Measurements from ENCODE around the gene EHF.

Gene EHF

DNA sequence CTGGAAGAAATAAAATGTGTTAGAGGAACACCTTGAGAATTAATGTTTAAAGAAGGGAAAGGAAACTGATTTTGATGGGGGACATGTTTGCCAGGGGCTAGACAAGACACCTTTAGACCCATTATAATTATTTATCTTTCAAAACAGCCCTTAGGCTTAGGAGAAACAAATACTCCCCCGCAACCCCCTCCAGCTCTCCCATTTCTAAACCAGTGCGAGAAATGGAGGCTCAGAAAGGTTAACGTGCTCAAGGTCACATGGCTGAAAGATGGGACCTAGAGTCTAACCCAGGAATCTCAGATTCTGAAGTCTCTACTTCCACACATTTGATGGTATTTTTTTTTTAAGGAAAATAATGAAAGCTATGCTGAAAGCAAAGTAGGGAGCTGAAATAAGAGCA is 18.0 kb downstream of the EHF start:
- no peak overlapping the region for H3K4me2 ChIP-seq (ENCODE audit: low read length)
- peaks cover 31% of the 10 kb centered on the region for H3K4me1 ChIP-seq
- TF ChIP-seq, protein P1, sequence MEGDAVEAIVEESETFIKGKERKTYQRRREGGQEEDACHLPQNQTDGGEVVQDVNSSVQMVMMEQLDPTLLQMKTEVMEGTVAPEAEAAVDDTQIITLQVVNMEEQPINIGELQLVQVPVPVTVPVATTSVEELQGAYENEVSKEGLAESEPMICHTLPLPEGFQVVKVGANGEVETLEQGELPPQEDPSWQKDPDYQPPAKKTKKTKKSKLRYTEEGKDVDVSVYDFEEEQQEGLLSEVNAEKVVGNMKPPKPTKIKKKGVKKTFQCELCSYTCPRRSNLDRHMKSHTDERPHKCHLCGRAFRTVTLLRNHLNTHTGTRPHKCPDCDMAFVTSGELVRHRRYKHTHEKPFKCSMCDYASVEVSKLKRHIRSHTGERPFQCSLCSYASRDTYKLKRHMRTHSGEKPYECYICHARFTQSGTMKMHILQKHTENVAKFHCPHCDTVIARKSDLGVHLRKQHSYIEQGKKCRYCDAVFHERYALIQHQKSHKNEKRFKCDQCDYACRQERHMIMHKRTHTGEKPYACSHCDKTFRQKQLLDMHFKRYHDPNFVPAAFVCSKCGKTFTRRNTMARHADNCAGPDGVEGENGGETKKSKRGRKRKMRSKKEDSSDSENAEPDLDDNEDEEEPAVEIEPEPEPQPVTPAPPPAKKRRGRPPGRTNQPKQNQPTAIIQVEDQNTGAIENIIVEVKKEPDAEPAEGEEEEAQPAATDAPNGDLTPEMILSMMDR (IDR thresholded peaks at IDR 0.05): no peak
- no peaks in the 10 kb centered on the region for H3K9me3 ChIP-seq (ENCODE audit: control insufficient read depth, low read length)
- no peaks in the 10 kb centered on the region for H3K36me3 ChIP-seq (ENCODE audit: control insufficient read depth, insufficient read depth, low read length)
- peak overlapping the region; percentile 41 for H3K27ac ChIP-seq
- no peaks in the 10 kb centered on the region for H3K27me3 ChIP-seq (ENCODE audit: control insufficient read depth, insufficient read depth, low read length)
- no peaks in the 10 kb centered on the region for H3K79me2 ChIP-seq
- H2AFZ ChIP-seq: no peak overlapping the region
- H3K9ac ChIP-seq: no peak overlapping the region
- no peak overlapping the region for H3K4me3 ChIP-seq (ENCODE audit: low read depth, low read length)

DNA sequence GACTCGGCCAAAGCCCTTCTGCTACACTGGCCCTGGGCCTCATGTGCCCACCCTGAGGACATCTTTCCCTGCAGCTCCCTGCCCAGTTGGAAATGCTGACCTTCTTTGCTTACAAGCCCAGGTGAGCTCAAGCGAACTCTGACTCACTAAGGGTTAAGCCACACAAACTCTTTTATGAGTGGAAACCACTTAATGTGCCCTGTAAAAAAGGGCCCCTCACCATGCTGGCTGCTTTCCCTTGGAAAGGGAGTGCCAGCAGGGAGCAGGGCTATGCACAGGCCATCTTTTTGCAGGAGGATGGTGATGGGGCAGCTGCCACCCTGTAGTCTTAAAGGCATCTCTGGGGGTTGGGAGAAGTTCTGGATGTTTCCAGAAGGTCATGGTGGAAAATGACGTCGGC is 18.7 kb downstream of the EHF start:
- Histone ChIP-seq H2AFZ (peak overlapping the region; percentile 24), H3K9me3 (ENCODE audit: control insufficient read depth, low read length) (no peaks in the 10 kb centered on the region), H3K4me1 (peaks cover 32% of the 10 kb centered on the region), H3K27me3 (ENCODE audit: control insufficient read depth, insufficient read depth, low read length) (no peaks in the 10 kb centered on the region), H3K9ac (no peak overlapping the region), H3K27ac (peak overlapping the region; percentile 40), H3K79me2 (no peaks in the 10 kb centered on the region), H3K4me3 (ENCODE audit: low read depth, low read length) (no peak overlapping the region), H3K4me2 (ENCODE audit: low read length) (no peak overlapping the region), H3K36me3 (ENCODE audit: control insufficient read depth, insufficient read depth, low read length) (no peaks in the 10 kb centered on the region)
- TF ChIP-seq, protein P1 (IDR thresholded peaks at IDR 0.05): no peak

DNA sequence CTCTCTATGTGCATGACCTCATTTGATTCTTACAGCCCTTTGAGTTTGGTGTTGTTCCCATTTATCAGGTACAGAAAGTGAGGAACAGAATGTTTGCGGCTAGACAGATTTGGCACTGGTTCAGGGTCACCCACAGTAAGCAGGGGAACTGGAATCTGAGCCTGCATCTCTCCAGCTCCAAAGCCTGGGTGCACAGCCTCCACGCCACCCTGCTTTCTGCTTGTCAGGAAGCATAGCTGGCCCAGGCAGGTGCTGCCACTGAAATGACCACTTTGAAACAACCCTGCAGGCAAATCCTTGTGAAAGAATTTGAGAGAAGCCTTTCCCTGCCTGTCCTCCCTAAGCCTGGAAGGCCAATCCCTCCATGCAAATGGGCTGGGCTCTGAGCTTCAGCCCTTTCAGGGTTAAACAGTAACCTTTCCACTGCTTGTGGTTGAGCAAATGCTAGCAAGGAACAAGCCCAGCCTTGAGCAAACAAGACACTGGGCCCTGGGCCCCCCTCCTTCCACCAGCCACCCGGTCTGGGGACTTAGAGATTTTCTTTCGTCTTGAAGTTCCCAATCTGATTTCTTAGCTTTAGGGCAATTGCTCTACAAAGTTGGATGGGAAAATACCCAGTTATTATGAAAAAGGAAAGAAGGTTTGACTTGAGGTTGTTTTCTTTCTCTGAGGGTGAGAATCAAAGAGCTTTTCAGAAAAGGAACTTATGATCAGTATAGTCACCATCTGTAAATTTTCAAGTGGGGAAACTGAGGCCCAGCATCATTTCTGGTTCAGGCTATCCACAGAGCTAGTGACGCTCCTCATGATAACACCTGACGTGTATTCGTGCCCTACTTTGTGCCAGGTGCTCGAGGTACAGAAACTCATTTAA is 19.4 kb downstream of the EHF start:
- Histone ChIP-seq H3K4me3 (ENCODE audit: low read depth, low read length) (no peak overlapping the region), H3K27ac (peak overlapping the region; percentile 63), H3K9me3 (ENCODE audit: control insufficient read depth, low read length) (no peaks in the 10 kb centered on the region), H3K36me3 (ENCODE audit: control insufficient read depth, insufficient read depth, low read length) (no peaks in the 10 kb centered on the region), H3K4me2 (ENCODE audit: low read length) (no peak overlapping the region), H3K79me2 (no peaks in the 10 kb centered on the region), H3K27me3 (ENCODE audit: control insufficient read depth, insufficient read depth, low read length) (no peaks in the 10 kb centered on the region), H3K4me1 (peaks cover 32% of the 10 kb centered on the region), H3K9ac (no peak overlapping the region), H2AFZ (peak overlapping the region; percentile 34)
- TF ChIP-seq, protein P1 (IDR thresholded peaks at IDR 0.05): no peak

DNA sequence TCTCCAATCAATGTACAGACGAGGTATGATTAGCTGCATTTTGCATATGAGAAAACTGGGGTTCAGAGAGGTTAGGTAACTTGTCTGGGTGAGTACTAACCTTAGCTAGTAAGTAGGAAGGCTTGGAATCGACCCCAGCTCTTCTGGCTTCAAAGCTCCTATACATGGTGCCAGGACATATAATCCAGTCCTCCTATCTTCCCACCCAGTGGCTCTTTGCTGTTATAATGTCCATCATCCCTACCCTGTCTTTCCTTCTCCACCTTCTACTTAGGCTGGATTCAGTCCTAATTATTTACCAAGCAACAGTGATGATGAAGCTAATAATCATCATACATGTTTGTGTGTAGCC is 20.0 kb downstream of the EHF start:
- Histone ChIP-seq H3K4me1 (peaks cover 32% of the 10 kb centered on the region), H3K27me3 (ENCODE audit: control insufficient read depth, insufficient read depth, low read length) (no peaks in the 10 kb centered on the region), H3K79me2 (no peaks in the 10 kb centered on the region), H3K27ac (peak overlapping the region; percentile 75), H2AFZ (no peak overlapping the region), H3K9ac (no peak overlapping the region), H3K36me3 (ENCODE audit: control insufficient read depth, insufficient read depth, low read length) (no peaks in the 10 kb centered on the region), H3K9me3 (ENCODE audit: control insufficient read depth, low read length) (no peaks in the 10 kb centered on the region), H3K4me2 (ENCODE audit: low read length) (no peak overlapping the region), H3K4me3 (ENCODE audit: low read depth, low read length) (no peak overlapping the region)
- TF ChIP-seq, protein P1 (IDR thresholded peaks at IDR 0.05): no peak

DNA sequence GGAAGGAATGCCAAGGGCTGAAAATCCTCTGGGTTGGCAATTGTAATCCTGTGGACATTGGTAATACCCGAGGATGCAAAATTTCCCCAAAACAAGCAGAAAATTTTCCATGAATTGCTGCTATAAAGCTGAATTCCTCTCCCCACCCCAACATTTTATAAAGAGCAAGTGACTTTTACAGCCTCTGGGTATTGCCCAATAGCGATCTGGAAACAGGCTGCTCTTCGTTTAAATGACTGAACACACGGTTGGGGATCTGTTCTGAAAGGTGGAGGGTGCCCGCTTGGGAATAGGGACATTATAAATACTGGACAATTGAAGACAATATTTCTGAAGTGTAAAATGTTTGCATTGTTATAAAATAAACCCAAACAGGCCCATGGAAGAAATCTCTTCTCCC is 20.6 kb downstream of the EHF start:
- no peaks in the 10 kb centered on the region for H3K79me2 ChIP-seq
- TF ChIP-seq, protein P1 (IDR thresholded peaks at IDR 0.05): no peak
- H3K27me3 ChIP-seq (ENCODE audit: control insufficient read depth, insufficient read depth, low read length): no peaks in the 10 kb centered on the region
- H2AFZ ChIP-seq: no peak overlapping the region
- H3K9me3 ChIP-seq (ENCODE audit: control insufficient read depth, low read length): no peaks in the 10 kb centered on the region
- no peaks in the 10 kb centered on the region for H3K36me3 ChIP-seq (ENCODE audit: control insufficient read depth, insufficient read depth, low read length)
- H3K4me1 ChIP-seq: peaks cover 32% of the 10 kb centered on the region
- no peak overlapping the region for H3K9ac ChIP-seq
- no peak overlapping the region for H3K4me3 ChIP-seq (ENCODE audit: low read depth, low read length)
- H3K4me2 ChIP-seq (ENCODE audit: low read length): no peak overlapping the region
- H3K27ac ChIP-seq: peak overlapping the region; percentile 75
